NB4 (cell line): ENCODE data around the gene TSKS.

Experiments used
- CTCF ChIP-seq: IDR thresholded peaks from one replicate; pipeline ENCODE4 v1.5.1; 2012; ENCODE audit warnings: low read depth, low read length
- MAX ChIP-seq: IDR thresholded peaks from 2 replicates; pipeline ENCODE4 v1.6.1; 2011; ENCODE audit warnings: low read depth, low read length

GRCh38 chr19:49749771-49750170, 13.3 kb downstream of the TSKS start:
- no peak for TF ChIP-seq CTCF
- no peak for TF ChIP-seq MAX
